NCI-H2227 treated with DMSO at 0.1 percent for 48 hours (cell line): Measurements from ENCODE around the gene GPC1.
"Not testable (repeated sequence)": the region's sequence is repeated elsewhere in the genome, so short reads cannot be mapped to it uniquely, and the experiment has no call there.

ENCODE experiments used
- DNase-seq: peaks from one replicate; lab custom pipeline; 2025; lab: John Stamatoyannopoulos, UW

The GPC1 gene

GRCh38 chr2:240468303-240469238 lies 33.1 kb downstream of the GPC1 start:
- DNase-seq, result no peak

DNA sequence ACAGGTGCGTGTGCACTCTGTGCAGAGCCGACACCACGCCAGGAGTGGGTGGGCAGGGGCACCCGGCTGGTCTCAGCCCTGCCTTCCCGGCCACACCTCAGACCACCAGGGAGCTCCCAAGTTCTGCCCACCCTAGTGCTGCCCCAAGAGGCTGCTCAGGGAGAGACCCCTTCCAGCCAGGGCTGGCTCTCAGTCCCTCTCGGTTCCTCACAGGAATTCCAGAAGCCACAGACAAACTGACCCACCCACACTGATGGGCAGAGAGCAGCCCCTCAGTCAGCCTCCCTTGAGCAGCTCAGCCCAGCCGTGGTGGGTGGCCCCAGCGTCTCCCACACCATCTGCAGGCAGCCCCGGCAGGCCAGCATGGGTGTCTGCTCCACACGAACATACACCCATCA lies 33.8 kb downstream of the GPC1 start:
- DNase-seq, result no peak

- no peak for DNase-seq
These were observed 34.3 kb downstream of the GPC1 start for GRCh38 chr2:240469740-240470139.

- DNase-seq, result no peak
These were observed 36.8 kb downstream of the GPC1 start for GRCh38 chr2:240472078-240472790.

- DNase-seq, result no peak
These were observed 37.7 kb downstream of the GPC1 start for GRCh38 chr2:240473211-240473610.

DNA sequence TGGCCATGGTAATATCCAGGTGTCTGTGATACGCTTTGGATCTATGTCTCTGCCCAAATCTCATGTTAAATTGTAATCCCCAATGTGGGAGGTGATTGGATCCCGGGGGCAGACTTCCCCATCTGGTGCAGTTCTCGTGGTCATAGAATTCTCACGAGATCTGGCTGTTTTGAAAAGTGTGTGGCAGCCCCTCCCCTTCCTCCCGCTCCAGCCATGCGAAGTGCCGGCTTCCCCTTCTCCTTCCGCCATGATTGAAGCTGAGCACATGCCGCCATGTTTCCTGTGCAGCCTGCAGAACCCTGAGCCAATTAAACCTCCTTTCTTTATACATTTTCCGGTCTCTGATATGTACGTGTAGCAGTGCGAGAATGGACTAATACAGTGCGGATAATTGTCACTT lies 42.5 kb downstream of the GPC1 start:
- no peak for DNase-seq

DNA sequence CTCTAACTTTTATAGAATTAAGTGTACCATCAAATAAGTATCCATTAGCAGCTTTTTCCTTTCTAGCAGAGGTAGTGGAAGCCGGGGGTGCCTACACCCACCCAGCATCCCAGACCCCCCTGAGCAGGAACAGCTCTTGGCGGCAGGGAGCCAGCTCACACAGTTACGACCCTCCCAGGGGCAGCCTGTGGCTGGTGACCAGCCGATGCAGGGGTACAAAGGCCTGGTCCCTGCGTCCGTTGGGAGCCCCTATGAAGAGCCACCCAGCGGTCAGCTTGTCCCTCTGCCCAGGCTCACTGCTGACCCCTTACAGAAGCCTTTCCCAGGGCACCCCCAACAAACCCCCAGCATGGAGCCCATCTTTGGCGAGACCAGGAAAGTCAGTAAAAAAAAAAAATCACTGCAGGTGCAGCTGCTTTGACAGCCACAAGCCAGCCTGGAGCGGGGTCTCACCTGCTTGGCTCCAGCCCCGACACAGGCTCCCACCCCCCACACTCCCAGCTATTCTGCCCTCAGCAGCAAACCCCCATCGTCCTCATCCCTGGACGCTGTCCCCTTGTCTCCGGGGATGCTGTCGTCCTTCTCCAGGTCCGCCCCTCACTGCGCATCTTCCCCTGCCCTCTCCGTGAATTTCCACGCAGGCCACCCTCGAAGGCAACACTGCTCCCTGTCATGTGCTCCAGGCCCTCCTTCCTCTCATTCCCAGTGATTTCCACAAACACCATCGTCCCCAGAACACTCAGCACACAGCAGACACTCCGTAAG lies 43.1 kb downstream of the GPC1 start:
- DNase-seq, result no peak

DNA sequence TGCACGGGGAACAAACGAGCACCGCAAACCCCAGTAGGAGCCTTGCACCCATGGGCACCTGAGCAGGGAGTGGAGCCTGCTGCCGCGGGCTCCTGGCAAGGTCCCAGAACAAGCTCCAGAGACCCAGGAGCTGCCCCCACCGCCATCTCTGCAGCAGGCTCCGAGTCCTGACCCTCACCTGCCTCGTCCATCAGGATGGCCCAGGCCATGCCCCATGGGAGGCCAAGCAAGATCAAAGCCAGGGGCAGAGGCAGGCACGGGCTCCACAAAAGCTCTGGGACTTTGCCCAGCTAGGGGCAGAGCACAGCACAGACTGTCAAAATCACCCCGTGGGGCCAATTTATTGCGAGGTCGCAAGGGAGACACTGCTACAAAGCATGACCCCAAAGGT lies 43.6 kb downstream of the GPC1 start:
- DNase-seq, result no peak

GRCh38 chr2:240480834-240481623 lies 45.6 kb downstream of the GPC1 start:
- no peak for DNase-seq

- DNase-seq, result no peak
These were observed 46.3 kb downstream of the GPC1 start for GRCh38 chr2:240481720-240482119.

DNA sequence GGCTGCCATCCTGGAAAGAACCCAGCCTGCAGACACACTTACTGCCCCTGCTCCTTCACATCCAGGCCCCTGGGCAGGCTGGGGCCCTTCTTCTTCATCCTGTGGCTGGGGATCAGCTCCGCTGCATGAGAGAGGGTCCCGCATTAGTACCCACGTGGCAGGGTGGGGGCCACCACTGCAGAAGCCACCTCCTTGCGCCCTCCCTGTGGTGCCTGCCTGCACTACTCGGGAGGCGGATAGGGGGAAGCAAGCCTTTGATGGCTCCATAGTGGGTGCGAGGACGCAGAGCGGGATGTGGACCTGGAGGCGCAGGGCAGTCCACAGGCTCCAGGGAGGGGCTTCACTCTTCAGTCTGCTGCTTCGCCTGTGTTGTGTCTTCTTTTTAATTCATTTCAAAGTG lies 46.7 kb downstream of the GPC1 start:
- DNase-seq, result no peak

- no peak for DNase-seq
These were observed 56.0 kb downstream of the GPC1 start for GRCh38 chr2:240491483-240491882.

GRCh38 chr2:240494194-240494793 lies 58.8 kb downstream of the GPC1 start:
- no peak for DNase-seq

- not testable (repeated sequence) for DNase-seq
These were observed 59.5 kb downstream of the GPC1 start for GRCh38 chr2:240494942-240495341.

DNA sequence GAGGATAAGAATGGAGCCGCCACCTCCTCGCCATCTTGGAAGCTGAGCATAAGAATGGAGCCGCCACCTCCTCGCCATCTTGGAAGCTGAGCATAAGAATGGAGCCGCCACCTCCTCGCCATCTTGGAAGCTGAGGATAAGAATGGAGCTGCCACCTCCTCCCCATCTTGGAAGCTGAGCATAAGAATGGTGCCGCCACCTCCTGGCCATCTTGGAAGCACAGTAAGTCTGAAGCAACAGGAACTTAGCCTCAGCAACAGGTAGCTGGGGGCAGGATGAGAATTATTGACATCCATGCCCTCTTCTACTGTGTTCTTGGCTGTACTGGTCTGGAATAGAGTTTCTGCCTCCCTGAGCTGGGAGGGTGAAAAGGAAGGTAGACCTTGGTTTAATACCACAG lies 61.6 kb downstream of the GPC1 start:
- not testable (repeated sequence) for DNase-seq

DNA sequence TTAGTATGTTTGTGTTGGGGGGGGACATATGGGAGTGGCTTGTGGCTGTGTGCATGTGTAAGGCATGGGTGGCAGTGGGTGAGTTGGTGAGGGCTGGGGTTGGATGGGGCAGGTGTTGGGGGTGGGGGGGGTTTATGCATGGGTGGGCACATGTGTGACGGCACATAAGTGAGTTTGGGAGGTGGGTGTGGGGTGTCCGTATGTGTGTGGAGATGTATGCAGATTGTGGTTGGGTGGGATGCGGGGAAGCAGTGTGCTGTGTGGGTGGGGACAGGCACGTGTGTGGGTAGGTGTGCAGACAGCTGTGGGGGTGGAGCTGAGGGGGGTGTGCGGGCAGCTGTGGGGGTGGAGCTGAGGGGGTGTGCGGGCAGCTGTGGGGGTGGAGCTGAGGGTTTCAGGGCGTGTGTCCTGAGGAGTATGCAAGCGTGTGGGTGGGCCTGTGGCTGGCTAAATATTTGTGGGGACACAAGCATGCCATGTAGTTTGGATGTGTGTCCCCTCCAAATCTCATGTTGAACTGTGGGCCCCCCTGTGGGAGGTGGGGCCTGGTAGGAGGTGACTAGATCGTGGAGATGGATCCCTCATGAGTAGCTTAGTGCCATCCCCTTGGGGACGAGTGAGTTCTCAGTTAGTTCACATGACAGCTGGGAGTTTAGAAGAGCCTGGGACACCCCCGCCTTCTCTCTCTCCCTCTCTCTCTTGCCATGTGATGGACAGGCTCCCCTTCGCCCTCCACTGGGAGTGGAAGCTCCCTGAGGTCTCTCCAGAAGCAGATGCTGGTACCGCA lies 62.9 kb downstream of the GPC1 start:
- DNase-seq, result no peak

GRCh38 chr2:240498958-240499260 lies 63.4 kb downstream of the GPC1 start:
- DNase-seq, result no peak

GRCh38 chr2:240499309-240500301 lies 64.1 kb downstream of the GPC1 start:
- DNase-seq, result no peak
